Spleen (tissue), 11 donors: ENCODE measurements around the gene CAMTA1. TPM values are rescaled to one million over a fixed set of nuclear protein-coding genes. Genes with fewer than 3 reads are reported as not detected.

ENCODE experiments used
- DNase-seq: peaks from one replicate; pipeline ENCODE4 v3.0.0-alpha.2; 2020
- H3K27ac ChIP-seq, 8 donors: fragments of 200-600 bp; sonication (generic) in 7 of 8; 1 replicate in 4 of 8; 2 replicates in 4 of 8; pipeline versions ENCODE4 v1.5.0 to v1.8.0; 2016 to 2021; ENCODE audit warnings: inconsistent platforms in 4 of 8, mild to moderate bottlenecking in 4 of 8, moderate library complexity in 1 of 8
- H3K27me3 ChIP-seq, 7 donors: fragments of 200-600 bp; sonication (generic) in 6 of 7; replicated peaks in 1 of 7; 1 replicate in 4 of 7; 2 replicates in 3 of 7; pipeline versions ENCODE4 v1.5.0 to v1.8.0; 2016 to 2021; ENCODE audit warnings: inconsistent platforms in 3 of 7, mild to moderate bottlenecking in 1 of 7
- H3K36me3 ChIP-seq, 6 donors: fragments of 200-600 bp; sonication (generic) in 5 of 6; 1 replicate in 4 of 6; 2 replicates in 2 of 6; pipeline versions ENCODE4 v1.5.0 to v1.8.0; 2016 to 2021; ENCODE audit warnings: inconsistent platforms in 2 of 6
- H3K4me1 ChIP-seq, 6 donors: fragments of 200-600 bp; sonication (generic) in 5 of 6; 1 replicate in 3 of 6; 2 replicates in 3 of 6; pipeline versions ENCODE4 v1.5.0 to v1.8.0; 2016 to 2021; ENCODE audit warnings: inconsistent platforms in 3 of 6
- H3K4me3 ChIP-seq, 8 donors: fragments of 200-600 bp; sonication (generic) in 7 of 8; 1 replicate in 4 of 8; 2 replicates in 4 of 8; pipeline versions ENCODE4 v1.5.0 to v1.8.0; 2016 to 2021; ENCODE audit warnings: inconsistent platforms in 4 of 8, mild to moderate bottlenecking in 4 of 8, moderate library complexity in 2 of 8
- H3K9me3 ChIP-seq, 8 donors: fragments of 200-600 bp; sonication (generic) in 7 of 8; 1 replicate in 4 of 8; 2 replicates in 4 of 8; pipeline versions ENCODE4 v1.5.0 to v1.8.0; 2016 to 2021; ENCODE audit warnings: inconsistent platforms in 4 of 8
- CTCF ChIP-seq, 11 experiments: fragments of 200-600 bp in 7 of 11; fragments of 450-650 bp in 4 of 11; sonication (generic) in 4 of 11; IDR thresholded peaks in 8 of 11; conservative IDR thresholded peaks in 3 of 11; 1 replicate in 7 of 11; 2 replicates in 4 of 11; pipeline versions ENCODE4 v1.4.0 to v1.8.0; 2016 to 2021; ENCODE audit warnings: antibody characterized with exemption in 11 of 11, inconsistent platforms in 4 of 11, mild to moderate bottlenecking in 1 of 11
- POLR2A ChIP-seq, 3 donors: fragments of 450-650 bp; IDR thresholded peaks; one replicate each; pipeline ENCODE4 v1.5.1; 2017; ENCODE audit warnings: antibody characterized with exemption in 3 of 3, mild to moderate bottlenecking in 1 of 3
- POLR2AphosphoS5 ChIP-seq, 3 donors: sonication (generic); formaldehyde crosslinking; IDR thresholded peaks; one replicate each; pipeline ENCODE4 v1.5.1; 2017; ENCODE audit warnings: antibody characterized with exemption in 3 of 3
- WGBS, 5 donors: extraction: QIAGEN DNeasy Blood & Tissue Kit in 3 of 5; methylation state at CpG; one replicate each; pipeline versions ENCODE4 v1.1.5 to v1.1.7; 2013 to 2018; 5-methylcytosine and 5-hydroxymethylcytosine counted together
- intact Hi-C: fragments of 100-400 bp; cut with DNase I; formaldehyde crosslinking; loops from one replicate; pipeline ENCODE4 v1.15.0; 2023; ENCODE audit warnings: low total_unique reads
- polyA plus RNA-seq, 3 donors: library from polyadenylated mRNA; stranded (reverse); fragments of 200-250 nt; gene quantifications; one replicate each; pipeline ENCODE4 v1.2.1, GENCODE V29; 2013
- total RNA-seq, 7 donors: library from RNA; depleted of rRNA in 3 of 7; stranded (reverse); fragments of >200 nt in 3 of 7; fragmentation: NEBNext Ultra II Directional in 4 of 7; extraction: Animal tissue kit (Norgen Biotek cat#: 25700) in 4 of 7; gene quantifications; one replicate each; pipeline versions ENCODE4 v1.1.0 to v1.2.1, GENCODE V29; 2016 to 2021
- donor health status: healthy with polysubstance abuse.
- donor health status: DM: no; HTN: no; CAD: no; lungs with moderate emphysema.
- donor health status: DM: no; HTN: no; CAD: no.
- donor health status: Bipolar disorder and iron deficiency.
- donor health status: healthy.
- donor health status: DM: no; HTN: no; CAD: no.
- donor health status: DM: yes; HTN: yes; CAD: no.

CAMTA1 gene
- total and polyA plus RNA-seq, 10 donors, result 53.0 to 106 (median 77.3) TPM

DNA sequence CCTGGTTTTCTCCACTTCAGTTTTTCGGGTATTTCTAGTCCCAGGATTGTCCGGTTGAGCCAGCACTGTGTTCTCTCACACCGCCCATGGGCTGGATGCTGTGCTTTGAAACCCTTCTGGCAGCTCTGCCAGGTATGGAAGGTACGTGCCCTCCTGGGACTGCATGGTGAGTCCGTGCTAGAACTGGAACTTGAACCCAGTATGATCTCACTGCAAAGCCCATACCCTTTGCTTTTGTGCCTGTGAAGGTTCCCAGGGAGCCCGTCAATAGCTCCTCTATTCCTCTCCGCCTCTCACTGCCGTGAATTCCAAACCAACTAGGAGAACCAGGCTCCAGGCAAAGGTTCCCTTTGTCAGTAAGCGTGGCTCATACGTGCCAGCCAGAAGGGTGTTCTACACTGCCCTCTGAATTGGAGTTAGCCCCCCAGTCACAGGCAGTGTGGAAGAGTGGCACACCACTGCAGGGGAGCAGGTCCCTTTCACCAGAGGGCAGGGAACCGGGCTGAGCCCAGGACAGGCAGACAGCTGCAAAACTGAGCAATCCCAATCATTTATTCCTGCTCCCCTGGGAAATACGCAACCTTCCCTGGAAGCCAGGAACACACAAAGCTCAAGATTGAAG lies 310.2 kb downstream of the CAMTA1 start:
- H3K4me3 ChIP-seq, result no peak overlapping the region
- peaks cover 0 to 7% (median 0%) of the 10 kb centered on the region in 7 donors for H3K27me3 ChIP-seq
- TF ChIP-seq POLR2A (IDR thresholded peaks at IDR 0.05), result no peak
- TF ChIP-seq CTCF (IDR thresholded peaks at IDR 0.05 in 8 of 11, conservative IDR thresholded peaks at IDR 0.05 in 3 of 11), result no peak
- no peak for TF ChIP-seq POLR2AphosphoS5 (IDR thresholded peaks at IDR 0.05)
- no peak overlapping the region for H3K27ac ChIP-seq
- H3K36me3 ChIP-seq, result no peaks in the 10 kb centered on the region
- no peaks in the 10 kb centered on the region for H3K9me3 ChIP-seq
- intact Hi-C loops, result no loop called here
- no peak for DNase-seq
- H3K4me1 ChIP-seq, result no peaks in the 10 kb centered on the region
- WGBS, 5 donors, result 83 to 89% (median 84%) methylated on average over 12 of the region's 12 CpGs

DNA sequence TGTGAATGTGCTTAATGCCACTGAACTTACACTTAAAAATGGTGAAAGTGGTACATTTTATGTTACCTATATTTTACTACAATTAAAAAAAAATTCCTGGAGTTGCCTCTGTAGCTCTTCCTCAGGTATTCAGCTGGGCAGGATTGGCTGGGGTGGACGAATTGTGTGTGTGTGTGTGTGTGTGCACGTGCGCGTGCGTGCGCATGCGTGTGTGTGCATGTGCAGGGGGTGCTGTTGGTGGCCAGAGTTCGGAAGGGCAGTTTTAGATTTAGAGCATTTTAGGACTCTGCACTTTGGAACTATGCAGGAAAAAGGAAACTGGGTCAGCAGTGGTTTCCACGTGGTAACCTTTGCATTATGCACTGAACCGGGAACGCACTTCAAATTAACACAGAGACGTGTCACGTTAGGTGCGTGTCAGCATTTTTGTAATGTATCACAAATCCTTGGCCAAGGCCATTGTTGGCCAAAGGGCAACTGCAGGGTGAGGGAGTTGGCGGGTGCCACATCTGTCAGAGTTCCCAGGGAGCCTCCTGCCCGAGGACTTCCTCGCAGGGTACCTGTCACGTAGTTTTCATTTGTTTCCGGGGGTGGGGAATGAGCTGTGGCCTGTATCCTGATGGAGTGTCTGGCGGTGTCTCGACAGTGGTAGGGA lies 312.8 kb downstream of the CAMTA1 start:
- DNase-seq, result peak; percentile 80
- WGBS, 5 donors, result 66 to 75% (median 70%) methylated on average over 21 of the region's 21 CpGs
- TF ChIP-seq POLR2AphosphoS5 (IDR thresholded peaks at IDR 0.05) (peak in 2 of 3 donors; percentile 25 to 40), POLR2A (IDR thresholded peaks at IDR 0.05) (no peak)

DNA sequence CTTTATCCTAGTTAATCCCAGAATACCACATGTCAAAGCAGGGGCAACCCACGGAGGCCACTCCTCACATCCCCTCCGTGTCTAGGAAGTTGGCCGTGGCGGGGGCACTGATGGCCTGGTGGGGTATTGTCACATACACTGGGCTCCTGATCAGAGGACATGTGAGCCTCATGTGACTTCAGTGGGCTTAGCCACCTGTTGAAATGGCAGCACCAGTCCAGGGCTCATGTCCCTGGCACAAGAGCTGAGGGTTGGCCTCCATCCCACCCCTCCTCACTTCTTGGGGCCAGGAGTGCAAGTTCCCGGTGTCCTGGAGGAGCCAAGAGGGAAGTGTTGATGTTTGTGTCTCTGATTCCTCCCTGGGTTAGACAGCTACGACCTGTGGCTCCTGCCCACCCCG lies 313.4 kb downstream of the CAMTA1 start:
- 79 to 83% (median 82%) methylated on average over 7 of the region's 7 CpGs for WGBS, 5 donors
- no peak for DNase-seq
- Histone ChIP-seq H3K27me3 (peaks cover 0 to 7% (median 0%) of the 10 kb centered on the region in 7 donors), H3K9me3 (no peaks in the 10 kb centered on the region), H3K27ac (no peak overlapping the region), H3K4me3 (no peak overlapping the region), H3K4me1 (no peaks in the 10 kb centered on the region), H3K36me3 (no peaks in the 10 kb centered on the region)
- no peak for TF ChIP-seq POLR2AphosphoS5 (IDR thresholded peaks at IDR 0.05)
- no peak for TF ChIP-seq POLR2A (IDR thresholded peaks at IDR 0.05)
- no peak for TF ChIP-seq CTCF (IDR thresholded peaks at IDR 0.05 in 8 of 11, conservative IDR thresholded peaks at IDR 0.05 in 3 of 11)
- intact Hi-C loops, result no loop called here

More for the DNA sequence above, 312.8 kb downstream of the CAMTA1 start:
- H3K4me3 ChIP-seq, result no peak overlapping the region
- H3K4me1 ChIP-seq, result no peaks in the 10 kb centered on the region
- intact Hi-C loops, result no loop called here
- no peaks in the 10 kb centered on the region for H3K36me3 ChIP-seq
- peaks cover 0 to 7% (median 0%) of the 10 kb centered on the region in 7 donors for H3K27me3 ChIP-seq
- no peaks in the 10 kb centered on the region for H3K9me3 ChIP-seq
- no peak overlapping the region for H3K27ac ChIP-seq

DNA sequence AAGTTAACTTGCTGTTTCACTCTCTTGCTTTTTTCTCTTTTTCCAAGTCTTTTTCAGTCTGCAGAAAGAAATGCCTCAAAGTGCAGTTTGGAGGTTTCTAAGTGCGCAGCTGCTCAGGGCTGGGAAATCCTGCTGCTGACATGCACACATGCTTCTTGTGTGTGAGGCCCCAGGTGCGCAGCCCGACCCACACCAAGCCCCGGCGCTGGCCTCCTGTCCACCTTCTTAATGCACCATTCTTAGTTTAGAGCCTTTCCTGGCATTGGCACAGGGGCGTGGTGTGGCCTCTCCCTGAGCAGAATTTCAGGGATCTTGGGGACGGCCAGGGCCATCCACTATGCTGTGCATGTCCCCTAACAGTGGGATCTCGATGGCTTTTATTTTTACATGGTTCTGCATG lies 315.2 kb downstream of the CAMTA1 start:
- TF ChIP-seq POLR2A (IDR thresholded peaks at IDR 0.05) (no peak), CTCF (IDR thresholded peaks at IDR 0.05 in 8 of 11, conservative IDR thresholded peaks at IDR 0.05 in 3 of 11) (no peak), POLR2AphosphoS5 (IDR thresholded peaks at IDR 0.05) (no peak)
- 72 to 89% (median 83%) methylated on average over 8 of the region's 8 CpGs for WGBS, 5 donors

More for the DNA sequence above, 315.2 kb downstream of the CAMTA1 start:
- Histone ChIP-seq H3K9me3 (no peaks in the 10 kb centered on the region), H3K27me3 (peaks cover 0 to 7% (median 0%) of the 10 kb centered on the region in 7 donors), H3K4me3 (no peak overlapping the region), H3K36me3 (no peaks in the 10 kb centered on the region), H3K27ac (no peak overlapping the region), H3K4me1 (no peaks in the 10 kb centered on the region)
- intact Hi-C loops, result no loop called here
- DNase-seq, result no peak
